Activated CD8-positive, alpha-beta T cell treated with anti-CD3 and anti-CD28 coated beads for 36 hours (primary cell): Measurements from ENCODE around the gene PRRC2A. TPM values are rescaled to one million over a fixed set of nuclear protein-coding genes. Genes with fewer than 3 reads are reported as not detected.

Experiments used
- ATAC-seq: fragments of 200-7000 bp; cut with Tn5 transposase; one replicate; pipeline ENCODE4 v1.10.0; 2021; ENCODE audit warnings: mild to moderate bottlenecking, moderate library complexity
- CTCF ChIA-PET: fragments of 350-600 bp; sonication (Branson Sonifier 250); formaldehyde crosslinking; loops from one replicate; lab custom pipeline; 2021; ENCODE audit warnings: antibody characterized with exemption; lab: Charles Lee
- POLR2A ChIA-PET: fragments of 350-600 bp; sonication (Branson Sonifier 250); formaldehyde crosslinking; loops from one replicate; lab custom pipeline; 2021; ENCODE audit warnings: antibody characterized with exemption; lab: Charles Lee
- DNase-seq: peaks from one replicate; pipeline ENCODE4 v3.0.0-alpha.2; 2020
- H3K27ac Mint-ChIP-seq: one replicate; pipeline ENCODE4 v1.8.0; 2021; ENCODE audit warnings: mild to moderate bottlenecking, mixed read lengths
- H3K27me3 Mint-ChIP-seq: one replicate; pipeline ENCODE4 v1.8.0; 2021; ENCODE audit warnings: mixed read lengths
- H3K36me3 Mint-ChIP-seq: one replicate; pipeline ENCODE4 v1.8.0; 2021; ENCODE audit warnings: low read depth, mixed read lengths
- H3K4me1 Mint-ChIP-seq: one replicate; pipeline ENCODE4 v1.8.0; 2021; ENCODE audit warnings: low read depth, mixed read lengths
- H3K4me3 Mint-ChIP-seq: one replicate; pipeline ENCODE4 v1.8.0; 2021; ENCODE audit warnings: mild to moderate bottlenecking, moderate library complexity, mixed read lengths
- H3K9me3 Mint-ChIP-seq: one replicate; pipeline ENCODE4 v1.8.0; 2021; ENCODE audit warnings: mixed read lengths
- CTCF ChIP-seq: fragments of 200-600 bp; IDR thresholded peaks from one replicate; pipeline ENCODE4 v1.8.0; 2022; ENCODE audit warnings: antibody characterized with exemption, mild to moderate bottlenecking
- intact Hi-C: fragments of 100-400 bp; cut with micrococcal nuclease; formaldehyde crosslinking; loops from one replicate; pipeline ENCODE4 v1.10.0; 2022
- total RNA-seq, 2 experiments: library from RNA; stranded (reverse); gene quantifications; one replicate each; pipeline ENCODE4 v1.2.3, GENCODE V29; 2021

Gene PRRC2A
- total RNA-seq, 2 experiments from 2014 or later = 257 to 262 TPM

- H3K4me1 Mint-ChIP-seq = peaks cover 5% of the 10 kb centered on the region
- TF ChIP-seq CTCF = no peak
- H3K4me3 Mint-ChIP-seq = no peak overlapping the region
- peaks cover 52% of the 10 kb centered on the region for H3K36me3 Mint-ChIP-seq
- ChIA-PET POLR2A (interaction anchor here (0.7 to 16.2 kb wide), 7 partner anchors 9 to 100 kb away, joined by 3 to 235 read pairs (median 7); partner anchors contain the start of genes APOM, BAG6 and DDX39B), CTCF (interaction anchor here (1.0 to 1.6 kb wide), 3 partner anchors 8 to 37 kb away, joined by 5 to 6 read pairs (median 5); no protein-coding TSS in a partner anchor)
- no peak for DNase-seq
- H3K27ac Mint-ChIP-seq = peak overlapping the region; percentile 38
- no peaks in the 10 kb centered on the region for H3K27me3 Mint-ChIP-seq
- intact Hi-C loops = no loop called here
- ATAC-seq = no peak
- H3K9me3 Mint-ChIP-seq = no peaks in the 10 kb centered on the region
Measured at GRCh38 chr6:31634969-31635575, 14.6 kb downstream of the PRRC2A start.

GRCh38 chr6:31636698-31637596 is 16.4 kb downstream of the PRRC2A start:
- H3K27ac Mint-ChIP-seq = no peak overlapping the region
- ATAC-seq (no peak), DNase-seq (no peak)
- peaks cover 49% of the 10 kb centered on the region for H3K36me3 Mint-ChIP-seq
- no peaks in the 10 kb centered on the region for H3K27me3 Mint-ChIP-seq
- intact Hi-C loops = no loop called here
- H3K4me1 Mint-ChIP-seq = peaks cover 5% of the 10 kb centered on the region
- ChIA-PET CTCF (interaction anchor here (1.4 kb wide), 1 partner anchor 39 kb away, joined by 6 read pairs; no protein-coding TSS in a partner anchor), POLR2A (interaction anchor here (5.9 to 16.2 kb wide), 2 partner anchors 11 to 15 kb away, joined by 62 to 235 read pairs; partner anchors contain the start of gene BAG6)
- no peak for TF ChIP-seq CTCF
- H3K9me3 Mint-ChIP-seq = no peaks in the 10 kb centered on the region
- no peak overlapping the region for H3K4me3 Mint-ChIP-seq

GRCh38 chr6:31639043-31639442 is 18.5 kb downstream of the PRRC2A start:
- ChIA-PET POLR2A (interaction anchor here (0.7 to 16.2 kb wide), 6 partner anchors 8 to 87 kb away, joined by 3 to 235 read pairs (median 6); partner anchors contain the start of genes BAG6 and GPANK1), CTCF (interaction anchor here (1.6 kb wide), 1 partner anchor 11 kb away, joined by 4 read pairs; no protein-coding TSS in a partner anchor)
- peaks cover 5% of the 10 kb centered on the region for H3K4me1 Mint-ChIP-seq
- peak overlapping the region; percentile 32 for H3K27ac Mint-ChIP-seq
- peaks cover 48% of the 10 kb centered on the region for H3K36me3 Mint-ChIP-seq
- H3K27me3 Mint-ChIP-seq = no peaks in the 10 kb centered on the region
- H3K4me3 Mint-ChIP-seq = no peak overlapping the region
- no peak for TF ChIP-seq CTCF
- intact Hi-C loops = no loop called here
- ATAC-seq = no peak
- DNase-seq = no peak
- H3K9me3 Mint-ChIP-seq = no peaks in the 10 kb centered on the region

- Mint-ChIP-seq H3K36me3 (peaks cover 46% of the 10 kb centered on the region), H3K9me3 (no peaks in the 10 kb centered on the region), H3K4me1 (peaks cover 5% of the 10 kb centered on the region), H3K27ac (peak overlapping the region; percentile 74), H3K27me3 (no peaks in the 10 kb centered on the region), H3K4me3 (no peak overlapping the region)
- no peak for TF ChIP-seq CTCF
- CTCF ChIA-PET = interaction anchor here (1.1 to 1.6 kb wide), 3 partner anchors 11 to 88 kb away, joined by 3 to 4 read pairs (median 3); partner anchors contain the start of gene LTB
- peak; percentile 49 for DNase-seq
- intact Hi-C loops = no loop called here
- POLR2A ChIA-PET = interaction anchor here (1.0 to 16.2 kb wide), 6 partner anchors 8 to 86 kb away, joined by 4 to 235 read pairs (median 7); partner anchors contain the start of genes BAG6, C6orf47 and GPANK1
- ATAC-seq = peak; percentile 48
Measured at GRCh38 chr6:31639449-31639861, 18.9 kb downstream of the PRRC2A start.
